Suppressor macrophage treated with lipopolysaccharide for 4 hours (primary cell): ENCODE measurements around the gene CCL11.

Source experiments
- DNase-seq: peaks from one replicate; pipeline ENCODE4 v3.0.0-alpha.2; 2020

CCL11 gene

GRCh38 chr17:34257986-34258326, 27.6 kb upstream of the CCL11 start:
- DNase-seq, result no peak

- DNase-seq, result no peak
Observed at GRCh38 chr17:34259146-34259545, 26.4 kb upstream of the CCL11 start.

GRCh38 chr17:34260861-34261260, 24.7 kb upstream of the CCL11 start:
- DNase-seq, result no peak

- DNase-seq, result peak; percentile 58
Observed at GRCh38 chr17:34261568-34262337, 23.8 kb upstream of the CCL11 start.

DNA sequence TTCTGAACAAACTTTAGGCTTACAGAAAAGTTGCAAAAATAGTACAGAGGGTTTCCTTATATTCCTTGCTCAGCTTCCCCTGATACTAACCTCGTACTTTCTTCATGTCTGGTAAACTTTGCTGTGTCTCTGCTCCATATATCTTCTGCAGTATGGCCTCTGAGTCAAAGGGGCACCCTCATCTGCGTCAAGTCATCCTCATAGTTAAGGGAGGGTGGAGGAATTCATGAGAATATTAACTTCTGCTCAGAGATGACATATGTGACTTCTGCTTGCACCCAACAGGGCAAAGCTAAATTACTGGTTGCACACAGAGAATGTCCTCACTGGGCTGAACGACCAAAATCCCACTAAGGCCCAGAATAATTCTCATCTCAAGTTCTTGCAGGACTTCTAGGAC, 19.8 kb upstream of the CCL11 start:
- DNase-seq, result peak; percentile 75

- DNase-seq, result peak; percentile 83
Observed at GRCh38 chr17:34269969-34270368, 15.6 kb upstream of the CCL11 start, which contains the start of gene CCL7. TSS of gene CCL7 (plus strand) at chr17:34270221. CDS start at chr17:34270291, 70 bp downstream.

DNA sequence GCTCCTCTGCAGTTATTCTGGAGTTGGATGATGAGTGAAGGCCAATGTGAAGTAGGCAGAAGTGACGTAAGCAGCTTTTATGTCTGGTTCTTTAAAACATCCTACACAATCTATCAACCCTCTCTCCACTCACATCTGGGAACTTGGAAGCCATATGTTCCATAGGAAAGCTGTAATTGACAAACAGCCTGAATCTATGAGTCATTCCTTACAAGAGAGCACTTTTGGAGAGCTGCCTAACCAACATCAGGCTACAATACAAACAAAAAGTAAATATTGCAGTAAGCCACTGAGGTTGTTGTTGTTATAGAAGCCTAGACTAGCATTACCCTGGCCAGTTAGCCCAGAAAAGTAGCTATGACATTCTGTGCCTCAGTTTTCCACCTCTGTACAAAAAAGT, 9.7 kb upstream of the CCL11 start:
- DNase-seq, result peak; percentile 65

DNA sequence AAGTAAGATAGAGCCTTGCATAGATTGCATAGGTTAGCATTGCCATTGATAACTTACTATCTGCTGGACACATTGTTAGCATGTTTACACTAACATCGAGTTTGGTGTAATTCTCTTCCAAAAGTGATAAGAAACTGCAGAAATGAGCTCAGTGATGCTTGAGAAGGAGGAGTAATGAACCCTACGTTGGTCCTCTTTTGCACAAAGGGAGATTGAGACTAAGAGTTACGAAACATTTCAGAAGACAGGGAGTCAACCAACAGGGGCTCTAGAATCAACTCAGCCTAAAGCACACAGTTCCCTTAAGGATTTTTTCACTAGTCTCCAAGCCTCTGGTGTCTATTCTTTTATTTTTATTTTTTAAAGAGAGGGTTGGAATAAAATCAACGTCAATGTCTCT, 8.7 kb upstream of the CCL11 start:
- no peak for DNase-seq

DNA sequence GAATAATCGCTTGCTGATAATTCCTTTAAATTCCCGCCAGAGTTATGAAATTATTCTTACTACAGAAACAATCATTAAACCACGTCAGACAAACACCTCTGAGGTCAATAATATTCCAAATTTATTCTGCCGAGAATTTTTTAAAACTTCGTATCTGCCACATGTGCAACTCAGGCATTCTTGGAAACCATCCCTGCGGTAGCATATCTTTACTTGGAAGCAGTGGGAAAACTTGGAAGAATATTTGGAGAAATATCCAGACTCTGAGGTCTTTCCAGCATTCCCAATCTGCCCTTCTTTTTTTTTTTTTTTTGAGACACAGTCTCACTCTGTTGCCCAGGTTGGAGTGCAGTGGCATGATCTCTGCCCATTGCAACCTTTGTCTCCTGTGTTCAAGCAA, 2.0 kb upstream of the CCL11 start:
- DNase-seq, result no peak

DNA sequence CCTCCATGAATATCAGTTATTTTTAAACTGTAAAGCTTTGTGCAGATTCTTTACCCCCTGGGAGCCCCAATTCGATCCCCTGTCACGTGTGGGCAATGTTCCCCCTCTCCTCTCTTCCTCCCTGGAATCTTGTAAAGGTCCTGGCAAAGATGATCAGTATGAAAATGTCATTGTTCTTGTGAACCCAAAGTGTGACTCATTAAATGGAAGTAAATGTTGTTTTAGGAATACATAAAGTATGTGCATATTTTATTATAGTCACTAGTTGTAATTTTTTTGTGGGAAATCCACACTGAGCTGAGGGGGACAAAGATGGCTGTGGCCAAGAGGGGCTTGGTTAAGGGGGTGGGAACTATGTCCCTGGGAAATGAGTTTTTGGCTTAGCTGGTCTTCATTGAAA, 2.3 kb downstream of the CCL11 start:
- DNase-seq, result no peak

GRCh38 chr17:34290586-34290985, 5.0 kb downstream of the CCL11 start:
- no peak for DNase-seq

DNA sequence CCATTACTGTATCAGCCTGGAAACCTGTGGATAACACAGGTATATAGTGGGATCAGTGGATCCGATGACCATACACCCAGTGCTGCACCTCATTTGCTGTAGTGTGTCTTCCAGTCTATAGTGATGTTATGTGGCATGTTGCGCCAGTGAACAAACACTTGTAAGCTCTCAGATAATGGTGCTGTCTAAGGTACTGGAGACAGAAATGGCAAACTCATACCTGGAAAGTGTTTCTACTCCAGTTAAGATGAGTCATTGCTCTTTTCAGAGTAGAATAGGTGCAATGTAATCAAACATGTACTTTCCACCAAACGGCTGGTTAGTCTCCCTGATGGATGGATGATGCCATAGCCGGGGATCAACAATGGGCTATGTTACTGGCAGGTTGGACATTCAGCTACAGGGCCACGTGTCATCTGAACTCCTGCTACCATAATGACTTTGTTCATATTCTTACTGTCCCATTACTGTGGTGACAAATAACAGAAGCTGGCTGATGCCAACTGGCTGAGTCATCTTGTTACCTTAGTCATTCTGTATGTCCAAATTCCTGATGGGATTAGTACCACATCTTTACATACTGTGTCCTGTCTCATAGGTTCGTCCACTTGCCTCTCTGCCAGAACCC, 6.3 kb downstream of the CCL11 start:
- peak; percentile 53 for DNase-seq

DNA sequence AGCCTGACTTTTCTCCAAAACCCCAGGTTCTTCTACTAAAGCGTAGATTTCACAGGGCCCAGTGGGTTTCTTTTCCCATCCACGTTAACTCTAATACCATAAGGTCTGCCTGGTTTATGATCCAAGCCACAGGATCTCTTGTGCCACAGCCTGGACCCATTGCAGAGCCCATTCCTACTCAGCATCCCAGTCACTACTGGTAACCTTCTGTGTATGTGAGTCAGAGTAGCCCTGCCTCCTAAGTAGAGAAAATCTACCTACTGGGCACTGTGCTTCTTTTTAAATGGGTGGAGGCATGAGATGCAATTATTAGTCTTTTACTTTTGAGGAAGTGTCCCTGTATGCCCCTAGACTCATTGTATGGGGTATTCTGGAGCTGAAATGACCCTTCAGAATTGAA, 13.5 kb downstream of the CCL11 start:
- no peak for DNase-seq

- no peak for DNase-seq
Observed at GRCh38 chr17:34299956-34300577, 14.5 kb downstream of the CCL11 start.

DNA sequence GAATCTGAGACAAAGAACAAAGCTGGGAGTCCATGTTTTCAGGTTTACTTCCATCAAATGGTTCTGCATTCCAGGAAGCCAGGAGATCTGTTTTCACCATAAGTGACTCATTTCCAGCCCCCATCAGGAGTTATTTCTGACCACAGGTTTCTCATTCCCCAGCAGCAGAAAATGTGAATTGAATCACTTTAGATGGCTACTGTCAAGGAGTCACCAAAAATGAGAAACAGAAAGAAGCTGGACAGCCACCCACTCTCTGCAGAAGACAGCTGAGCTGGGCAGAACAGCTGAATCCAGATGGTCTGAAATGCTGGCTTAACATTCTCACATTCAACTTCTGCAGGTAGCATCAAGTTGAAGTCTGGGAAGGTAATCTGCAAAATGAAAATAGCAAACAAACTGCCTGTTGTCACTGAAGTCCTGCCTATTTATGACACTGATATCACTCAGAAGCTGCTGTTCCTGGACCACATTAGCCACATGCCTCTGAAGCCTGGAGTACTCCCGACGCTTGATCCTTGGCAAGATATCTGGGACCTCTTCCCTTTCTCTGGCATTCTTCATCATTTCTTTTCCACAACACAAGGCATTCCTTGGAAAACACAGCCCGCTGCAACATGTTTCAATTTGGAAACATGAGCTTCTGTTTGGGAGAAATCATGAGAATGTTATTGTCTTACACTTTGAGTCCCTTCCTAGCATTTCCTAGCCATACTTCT, 15.3 kb downstream of the CCL11 start:
- DNase-seq, result peak; percentile 81

DNA sequence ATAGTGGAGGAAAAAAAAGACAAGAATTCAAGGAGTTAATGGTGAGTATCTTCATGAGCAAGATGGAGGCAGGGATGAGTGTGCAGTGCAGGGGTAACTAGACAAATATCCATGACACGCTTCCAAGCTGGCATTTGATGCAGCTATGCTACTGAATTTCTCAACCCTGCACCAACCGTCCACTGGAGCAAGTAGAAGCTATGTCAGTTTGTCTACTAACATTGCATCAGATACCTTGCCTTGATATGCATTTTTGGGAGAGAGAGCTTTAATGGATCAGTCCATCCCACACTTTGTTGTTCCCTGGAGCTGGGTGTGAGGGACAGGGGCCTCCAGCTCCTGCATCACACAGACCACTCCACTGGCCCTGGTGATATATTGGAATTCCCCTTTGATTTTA, 16.4 kb downstream of the CCL11 start:
- DNase-seq, result peak; percentile 26

- DNase-seq, result peak; percentile 63
Observed at GRCh38 chr17:34302636-34303035, 17.1 kb downstream of the CCL11 start.

DNA sequence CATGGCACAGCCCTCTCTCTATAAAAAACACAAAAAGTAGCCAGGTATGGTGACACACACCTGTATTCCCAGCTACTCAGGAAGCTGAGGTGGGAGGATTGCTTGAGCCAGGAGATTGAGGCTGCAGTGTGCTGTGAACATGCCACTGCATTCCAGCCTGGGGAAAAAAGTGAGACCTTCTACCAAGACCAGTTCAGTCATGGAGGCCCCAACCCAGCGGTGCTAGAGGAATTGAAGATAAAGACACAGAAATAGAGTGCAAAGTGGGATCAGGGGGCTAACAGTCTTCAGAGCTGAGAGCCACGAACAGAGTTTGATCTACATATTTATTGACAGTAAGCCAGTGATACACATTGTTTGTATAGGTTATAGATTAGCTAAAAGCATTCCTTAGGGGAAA, 18.1 kb downstream of the CCL11 start:
- DNase-seq, result no peak

DNA sequence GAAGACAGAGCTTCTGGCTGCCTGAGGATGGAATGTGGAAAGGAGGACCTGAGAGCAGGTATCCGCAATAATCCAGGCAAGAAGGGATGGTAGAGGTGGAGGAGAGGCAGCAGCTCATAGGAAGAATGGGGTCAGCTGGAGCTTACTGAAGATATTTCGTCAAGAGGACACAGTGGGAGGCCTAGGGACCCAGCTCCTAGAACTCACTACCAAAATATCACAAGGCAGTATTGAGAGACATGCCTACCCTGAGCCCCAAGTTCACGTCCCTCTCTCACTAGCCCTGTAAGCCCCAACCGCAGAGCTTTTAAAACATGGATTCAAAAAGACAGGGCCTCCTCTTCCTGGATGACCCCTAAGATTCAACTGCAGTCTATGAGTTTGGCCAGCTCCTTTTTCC, 19.5 kb downstream of the CCL11 start:
- DNase-seq, result no peak

GRCh38 chr17:34305606-34306005, 20.1 kb downstream of the CCL11 start:
- DNase-seq, result no peak

- DNase-seq, result peak; percentile 77
Observed at GRCh38 chr17:34306466-34306865, 20.9 kb downstream of the CCL11 start.

DNA sequence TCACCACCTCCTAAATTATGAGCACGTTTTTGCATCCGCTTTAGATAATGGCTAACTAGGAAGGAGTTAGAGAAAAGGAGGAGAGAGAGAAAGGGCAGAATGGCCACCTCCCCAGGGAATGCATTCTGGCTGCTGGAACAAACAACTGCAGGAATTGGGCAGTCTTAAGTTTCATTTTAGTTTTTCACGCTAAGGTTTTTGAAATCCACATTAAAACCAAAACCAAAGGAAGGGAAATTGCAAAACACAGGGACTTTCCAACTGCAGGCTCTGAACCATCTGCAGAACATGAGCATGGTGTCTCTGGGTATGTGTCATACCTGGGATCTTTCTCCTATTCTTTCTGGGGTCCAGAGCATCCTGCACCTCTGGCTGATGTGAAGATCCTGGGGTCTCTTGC, 21.6 kb downstream of the CCL11 start:
- peak; percentile 94 for DNase-seq

GRCh38 chr17:34308371-34308770, 22.8 kb downstream of the CCL11 start:
- peak; percentile 84 for DNase-seq

- no peak for DNase-seq
Observed at GRCh38 chr17:34311291-34311690, 25.7 kb downstream of the CCL11 start.
